GM21423 (cell line): Measurements from ENCODE around the gene APEX2.
"Not testable (repeated sequence)": the region's sequence is repeated elsewhere in the genome, so short reads cannot be mapped to it uniquely, and the experiment has no call there.

Experiments used
- ATAC-seq: cut with Tn5 transposase; IDR thresholded peaks from one replicate; pipeline ENCODE4 v1.9.1; 2021; ENCODE audit warnings: mild to moderate bottlenecking, moderate library complexity; ENCODE audit not compliant: unreplicated experiment

The APEX2 gene, protein sequence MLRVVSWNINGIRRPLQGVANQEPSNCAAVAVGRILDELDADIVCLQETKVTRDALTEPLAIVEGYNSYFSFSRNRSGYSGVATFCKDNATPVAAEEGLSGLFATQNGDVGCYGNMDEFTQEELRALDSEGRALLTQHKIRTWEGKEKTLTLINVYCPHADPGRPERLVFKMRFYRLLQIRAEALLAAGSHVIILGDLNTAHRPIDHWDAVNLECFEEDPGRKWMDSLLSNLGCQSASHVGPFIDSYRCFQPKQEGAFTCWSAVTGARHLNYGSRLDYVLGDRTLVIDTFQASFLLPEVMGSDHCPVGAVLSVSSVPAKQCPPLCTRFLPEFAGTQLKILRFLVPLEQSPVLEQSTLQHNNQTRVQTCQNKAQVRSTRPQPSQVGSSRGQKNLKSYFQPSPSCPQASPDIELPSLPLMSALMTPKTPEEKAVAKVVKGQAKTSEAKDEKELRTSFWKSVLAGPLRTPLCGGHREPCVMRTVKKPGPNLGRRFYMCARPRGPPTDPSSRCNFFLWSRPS

DNA sequence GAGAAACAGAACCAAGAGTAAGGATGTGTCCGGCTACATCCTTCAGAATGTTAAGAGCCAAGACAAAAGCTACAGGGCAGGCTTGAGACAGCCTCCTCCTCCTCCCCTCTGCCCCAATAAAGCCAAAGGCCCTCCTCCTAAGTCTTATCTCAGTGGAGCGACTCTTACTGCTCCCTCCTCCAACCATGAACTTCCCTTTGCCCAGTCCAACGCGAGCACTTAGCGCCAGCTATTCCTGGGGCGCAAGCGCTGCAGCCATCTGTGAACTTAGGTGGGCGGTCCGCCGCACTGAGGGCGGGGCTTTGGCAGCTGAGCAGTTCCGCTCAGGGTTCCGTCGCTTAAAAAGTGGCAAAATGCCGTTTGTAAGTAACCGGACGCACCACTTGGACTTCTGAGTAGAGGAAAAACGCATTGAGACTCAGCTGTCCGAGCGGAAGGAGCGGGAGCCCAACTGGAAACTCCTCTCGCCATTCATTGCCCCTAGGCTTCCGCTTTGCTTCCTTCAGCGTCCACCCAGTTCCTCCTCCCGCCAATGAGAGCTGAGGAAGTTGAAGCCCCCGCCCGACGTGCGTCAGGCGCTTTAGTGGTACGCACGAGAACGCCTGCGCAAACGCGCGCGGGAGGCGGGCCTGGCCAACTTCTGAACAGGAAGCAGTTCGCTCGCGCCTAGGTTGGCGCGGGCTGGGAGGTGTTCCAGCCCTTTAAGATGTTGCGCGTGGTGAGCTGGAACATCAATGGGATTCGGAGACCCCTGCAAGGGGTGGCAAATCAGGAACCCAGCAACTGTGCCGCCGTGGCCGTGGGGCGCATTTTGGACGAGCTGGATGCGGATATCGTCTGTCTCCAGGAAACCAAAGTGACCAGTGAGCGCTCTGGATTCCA is at the start of gene APEX2:
TSS of gene APEX2 (plus strand) at position 647 of the 882 bp plus-strand sequence. CDS start at position 707, 60 bp downstream.
- ATAC-seq, result peak; percentile 95

DNA sequence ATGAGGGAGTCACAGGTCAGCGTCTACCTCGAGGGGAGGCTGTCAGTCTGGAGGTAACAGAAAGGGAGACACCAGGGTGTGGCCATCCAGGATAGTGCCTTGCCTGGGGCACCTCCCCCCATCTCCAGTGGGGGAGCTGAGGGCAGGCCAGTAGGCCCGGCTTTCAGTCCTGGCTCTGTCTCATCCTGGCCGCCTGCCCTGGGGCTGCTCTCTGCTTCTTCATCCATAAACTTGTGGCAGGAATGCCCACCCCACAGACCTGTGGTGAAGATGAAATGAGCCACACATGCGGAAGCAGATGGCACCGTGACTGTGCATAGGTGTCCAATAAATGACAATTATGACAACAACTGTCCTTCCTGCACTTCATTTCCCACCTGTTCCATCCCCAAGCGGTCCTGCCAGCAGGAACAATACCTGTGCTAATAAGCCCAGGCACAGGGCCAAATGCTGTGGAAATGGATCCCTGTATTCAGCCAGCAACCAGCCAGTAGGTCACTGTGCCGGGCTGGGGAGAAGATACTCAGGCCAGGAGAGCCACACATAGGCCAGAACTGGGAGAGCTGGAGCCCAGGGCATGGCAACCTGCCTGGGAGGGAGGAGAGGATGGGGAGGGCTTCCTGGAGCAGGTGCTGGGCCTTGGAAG is 49.3 kb upstream of the APEX2 start:
- no peak for ATAC-seq

DNA sequence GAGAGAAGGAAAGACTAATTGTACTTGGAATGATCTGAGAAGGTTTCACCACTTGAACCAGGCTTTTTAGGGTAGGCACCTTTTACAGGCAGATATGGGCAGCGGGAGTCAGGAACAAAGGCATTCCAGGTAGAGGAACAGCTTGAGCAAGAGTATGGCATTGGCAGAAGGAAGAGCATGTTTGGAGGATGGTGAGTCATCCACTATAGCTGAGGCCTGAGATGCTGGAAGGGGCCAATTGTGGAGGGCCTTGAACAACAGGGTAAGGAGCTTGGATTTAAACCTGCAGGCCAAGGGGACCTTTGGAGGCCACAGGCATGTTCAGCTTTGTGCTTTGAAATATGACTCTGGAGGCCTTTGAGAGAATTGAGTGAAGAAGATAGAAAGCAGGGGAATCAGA is 38.4 kb upstream of the APEX2 start:
- no peak for ATAC-seq

DNA sequence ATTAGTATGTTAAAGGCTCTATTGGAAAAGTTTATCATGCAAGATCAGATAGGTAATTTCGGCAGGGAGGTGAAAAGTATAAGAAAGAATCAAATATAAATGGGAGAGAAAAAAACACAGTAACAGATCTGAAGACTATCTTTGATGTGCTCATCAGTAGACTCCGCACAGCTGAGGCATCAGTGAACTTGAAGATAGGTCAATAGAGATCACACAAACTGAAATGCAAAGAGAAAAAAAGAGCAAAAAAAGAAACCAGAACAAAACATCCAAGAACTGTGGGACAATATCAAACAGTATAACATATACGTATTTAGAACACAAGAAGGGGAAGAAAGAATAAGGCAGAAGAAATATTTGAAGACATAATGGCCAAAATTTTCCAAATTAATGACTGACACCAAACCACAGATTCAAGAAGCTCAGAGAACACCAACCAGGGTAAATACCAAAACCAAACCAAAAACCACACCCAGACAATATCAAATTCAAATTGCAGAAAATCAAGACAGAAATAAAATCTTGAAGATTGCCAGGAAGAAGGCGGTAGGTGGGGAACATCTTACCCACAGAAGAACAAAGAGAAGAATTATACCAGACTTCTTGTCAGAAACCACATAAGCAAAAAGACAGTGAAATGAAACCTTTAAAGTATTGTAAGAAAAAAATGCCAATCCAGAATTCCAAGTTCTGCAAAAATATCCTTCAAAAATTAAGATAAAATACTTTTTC is 35.2 kb upstream of the APEX2 start:
- ATAC-seq, result no peak

DNA sequence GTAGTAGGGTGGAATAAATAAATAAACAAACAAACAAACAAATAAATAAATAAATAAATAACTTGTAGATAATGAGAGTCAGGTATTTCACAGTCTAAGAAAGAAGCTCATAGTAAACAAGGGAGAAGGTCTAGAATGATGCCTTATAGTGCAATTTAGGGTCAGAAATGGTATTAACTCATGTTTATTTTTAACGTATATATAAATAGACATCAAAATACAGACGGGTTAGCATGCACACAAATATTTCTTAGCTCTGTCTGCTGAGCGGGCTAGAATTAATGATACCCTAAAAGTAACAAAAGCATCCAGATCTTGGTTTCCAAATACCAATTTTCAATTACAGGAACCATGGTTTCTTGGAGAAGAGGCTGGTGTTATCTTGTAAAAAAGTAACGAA is 22.8 kb upstream of the APEX2 start:
- no peak for ATAC-seq

DNA sequence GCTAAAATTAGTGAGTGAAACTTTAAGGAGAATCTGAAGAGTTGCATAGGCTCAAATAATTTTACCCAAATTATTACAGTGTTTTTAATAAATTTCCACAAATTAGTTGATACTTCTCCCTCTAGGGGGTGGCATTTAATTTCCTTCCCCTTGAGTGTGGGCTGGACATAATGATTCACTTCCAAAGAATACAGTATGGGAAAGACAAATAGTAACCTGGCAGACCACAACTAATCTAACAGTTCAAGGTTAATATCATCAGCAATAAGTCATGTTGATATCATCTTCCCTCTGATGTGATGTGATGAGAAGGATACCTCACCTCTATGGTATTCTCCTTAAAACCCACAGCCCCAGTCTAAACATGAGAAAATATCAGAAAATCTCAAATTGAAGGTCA is 21.7 kb upstream of the APEX2 start:
- ATAC-seq, result no peak

GRCh38 chrX:54979432-54979831 is 20.7 kb upstream of the APEX2 start:
- no peak for ATAC-seq

DNA sequence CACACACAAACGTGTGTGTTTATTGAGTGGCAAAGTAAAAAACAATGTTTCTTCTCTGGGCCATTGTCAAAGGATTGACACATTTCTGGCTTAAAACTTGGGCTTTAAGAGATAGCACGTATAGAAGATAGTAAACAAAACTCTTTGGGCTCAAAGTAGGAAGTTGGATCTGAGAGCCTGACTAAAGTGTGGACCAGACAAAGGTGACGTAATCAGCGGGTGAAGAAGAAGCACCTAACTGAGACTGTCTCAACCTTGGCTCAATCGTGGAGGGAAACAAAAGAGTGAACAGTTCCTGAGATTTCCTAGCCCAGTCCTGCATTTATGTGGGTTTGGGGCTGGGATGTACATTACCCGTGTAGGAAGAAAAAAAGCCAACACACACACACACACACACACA is 19.8 kb upstream of the APEX2 start:
- no peak for ATAC-seq

- not testable (repeated sequence) for ATAC-seq
These were observed 16.9 kb upstream of the APEX2 start for GRCh38 chrX:54983306-54983705.

- no peak for ATAC-seq
These were observed 8.5 kb upstream of the APEX2 start for GRCh38 chrX:54991706-54992105.

DNA sequence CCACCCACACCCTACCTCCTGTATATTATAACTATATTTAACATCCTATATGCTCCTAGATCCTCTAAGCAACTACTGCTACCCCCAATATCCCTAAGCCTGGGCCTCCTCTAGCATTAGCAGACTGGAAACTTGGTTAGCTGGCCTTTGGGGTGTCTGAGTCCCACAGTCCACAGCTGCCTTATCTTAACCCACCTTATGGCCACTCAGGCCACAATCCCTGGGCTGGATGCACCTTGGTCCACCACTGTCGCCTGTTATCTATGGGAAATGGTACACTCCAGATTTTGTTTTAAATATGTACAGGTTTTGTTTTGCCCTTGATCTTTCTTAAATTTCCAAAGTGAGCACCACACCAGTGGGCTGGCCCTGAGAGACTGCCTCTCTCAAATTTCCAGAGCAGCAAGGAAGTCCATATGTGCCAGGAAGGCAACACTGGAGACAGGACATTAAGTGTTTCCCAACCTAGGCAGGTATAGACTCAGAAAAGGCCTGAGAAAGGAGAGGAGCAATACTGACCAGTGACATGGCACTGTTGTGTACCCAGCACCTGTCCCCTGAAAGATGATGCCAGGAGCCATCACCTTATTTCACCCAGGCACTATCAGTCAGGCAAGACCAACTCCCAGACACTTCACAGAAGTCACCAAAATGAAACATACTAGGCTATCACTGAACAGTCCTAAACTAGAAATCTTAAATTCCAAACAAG is 7.1 kb upstream of the APEX2 start:
- ATAC-seq, result no peak

DNA sequence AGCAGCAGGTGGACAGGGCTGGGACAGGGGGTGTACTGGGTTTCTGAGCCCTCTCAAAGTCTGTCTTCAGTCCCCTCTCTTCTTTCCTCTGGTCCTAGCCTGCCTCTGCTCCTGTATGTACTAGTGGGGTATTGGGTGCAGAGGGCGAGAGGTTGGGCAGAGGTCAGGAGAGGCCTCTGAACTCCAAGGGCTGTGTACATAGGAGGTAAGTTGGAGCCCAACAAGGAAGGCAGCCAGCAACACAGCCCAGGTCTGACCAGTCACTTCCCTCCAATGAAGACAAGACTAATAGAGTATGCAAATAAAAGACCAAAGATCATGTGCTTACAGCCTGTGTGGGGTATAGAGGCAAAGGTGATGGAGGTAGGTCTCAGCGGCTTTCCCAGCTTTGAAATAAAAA is 6.1 kb upstream of the APEX2 start, which contains the start of gene PFKFB1:
TSS of gene PFKFB1 (minus strand) at position 90 of the 400 bp plus-strand sequence. CDS start 181 bp downstream, outside the sequence.
- ATAC-seq, result no peak

GRCh38 chrX:54994668-54995351 is 5.4 kb upstream of the APEX2 start:
- ATAC-seq, result no peak

DNA sequence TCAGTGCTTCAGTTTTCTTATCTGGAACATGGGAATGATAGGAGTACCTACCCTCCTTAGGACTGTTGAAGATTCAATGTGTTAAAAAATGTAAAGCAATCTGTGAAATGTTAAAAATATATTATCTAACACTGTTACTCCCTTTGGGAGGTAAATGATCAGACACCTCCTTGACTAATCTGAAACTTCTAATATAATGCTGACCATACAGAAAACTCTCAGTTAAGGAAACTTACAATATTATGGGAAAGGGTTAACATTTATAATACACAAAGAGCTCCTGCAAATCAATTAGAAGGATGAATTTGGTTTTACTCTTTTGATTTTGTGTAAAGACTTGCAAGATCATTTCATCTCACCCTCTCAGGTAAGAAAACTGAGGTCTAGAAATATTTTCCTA is 4.5 kb upstream of the APEX2 start:
- ATAC-seq, result no peak

- no peak for ATAC-seq
These were observed 4.1 kb downstream of the APEX2 start for GRCh38 chrX:55004231-55004630.

DNA sequence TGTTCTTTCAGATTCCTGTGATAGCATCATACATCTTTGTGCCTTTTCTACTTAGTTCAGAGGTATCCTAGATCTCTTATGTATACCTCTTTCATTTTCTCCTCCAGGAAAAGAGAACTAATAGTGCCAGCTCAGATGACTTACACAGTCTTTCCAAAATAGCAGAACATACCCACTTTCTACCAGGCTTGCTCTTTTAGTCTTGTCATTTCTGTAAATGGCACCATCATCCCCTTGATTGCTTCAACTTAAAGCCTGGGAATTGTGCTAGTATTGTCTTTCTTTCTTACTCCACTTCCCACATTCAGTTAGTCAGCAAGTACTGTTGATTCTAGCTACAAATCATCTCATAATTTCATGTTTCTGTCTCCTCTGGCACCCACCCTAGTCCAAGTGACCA is 5.1 kb downstream of the APEX2 start:
- ATAC-seq, result no peak

GRCh38 chrX:55006827-55007621 is 6.9 kb downstream of the APEX2 start:
- no peak for ATAC-seq

DNA sequence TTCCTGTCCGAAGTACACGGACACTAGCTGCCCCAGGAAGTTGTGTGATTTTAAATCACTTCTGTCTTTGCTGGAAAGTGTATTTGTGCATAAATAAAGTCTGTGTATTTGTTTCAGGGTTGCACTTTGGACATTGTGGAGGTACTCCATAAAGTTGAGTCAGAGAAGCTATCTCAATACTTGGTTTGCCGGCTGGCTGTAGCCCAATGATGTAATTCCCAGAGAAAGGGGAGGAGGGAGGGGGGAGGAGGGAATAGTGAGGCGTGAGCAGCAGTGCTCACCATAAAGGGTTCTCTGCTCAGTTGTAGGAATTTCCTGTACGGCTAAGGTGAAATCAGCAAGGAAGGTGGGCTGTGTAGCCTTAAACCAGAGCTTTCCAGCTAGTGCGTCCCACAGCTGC is 7.5 kb downstream of the APEX2 start:
- no peak for ATAC-seq
